Activated gamma-delta T cell (primary cell): ENCODE measurements around the gene MRPS31.
"Not testable (repeated sequence)": the region's sequence is repeated elsewhere in the genome, so short reads cannot be mapped to it uniquely, and the experiment has no call there.

Experiments used
- DNase-seq: peaks from one replicate; lab custom pipeline; 2025; lab: John Stamatoyannopoulos, UW

Gene MRPS31

GRCh38 chr13:40762849-40763248 lies 8.1 kb downstream of the MRPS31 start:
- DNase-seq = no peak

GRCh38 chr13:40758811-40759210 lies 12.2 kb downstream of the MRPS31 start:
- no peak for DNase-seq

GRCh38 chr13:40756042-40756441 lies 14.9 kb downstream of the MRPS31 start:
- no peak for DNase-seq

GRCh38 chr13:40755082-40755700 lies 15.8 kb downstream of the MRPS31 start:
- DNase-seq = no peak

GRCh38 chr13:40749327-40749726 lies 21.7 kb downstream of the MRPS31 start:
- DNase-seq = no peak

GRCh38 chr13:40735232-40735548 lies 35.8 kb downstream of the MRPS31 start:
- not testable (repeated sequence) for DNase-seq

- not testable (repeated sequence) for DNase-seq
Observed at GRCh38 chr13:40734536-40735231, 36.3 kb downstream of the MRPS31 start.

- no peak for DNase-seq
Observed at GRCh38 chr13:40732658-40733057, 38.3 kb downstream of the MRPS31 start.

- no peak for DNase-seq
Observed at GRCh38 chr13:40728595-40728994, 42.4 kb downstream of the MRPS31 start.

- DNase-seq = not testable (repeated sequence)
Observed at GRCh38 chr13:40714433-40714832, 56.6 kb downstream of the MRPS31 start.

GRCh38 chr13:40706439-40706838 lies 64.6 kb downstream of the MRPS31 start:
- DNase-seq = no peak

GRCh38 chr13:40697711-40698110 lies 73.3 kb downstream of the MRPS31 start:
- DNase-seq = no peak

GRCh38 chr13:40694426-40694825 lies 76.6 kb downstream of the MRPS31 start:
- DNase-seq = no peak

- no peak for DNase-seq
Observed at GRCh38 chr13:40692946-40693345, 78.0 kb downstream of the MRPS31 start.

- DNase-seq = no peak
Observed at GRCh38 chr13:40688781-40689180, 82.2 kb downstream of the MRPS31 start.

- no peak for DNase-seq
Observed at GRCh38 chr13:40682449-40683240, 88.3 kb downstream of the MRPS31 start.

GRCh38 chr13:40681341-40682146 lies 89.4 kb downstream of the MRPS31 start:
- no peak for DNase-seq

- no peak for DNase-seq
Observed at GRCh38 chr13:40680659-40681323, 90.2 kb downstream of the MRPS31 start.

- no peak for DNase-seq
Observed at GRCh38 chr13:40679480-40679985, 91.5 kb downstream of the MRPS31 start.
